Muscle of leg (tissue), 11 donors: Measurements from ENCODE around the gene SLC25A4. TPM values are rescaled to one million over a fixed set of nuclear protein-coding genes. Genes with fewer than 3 reads are reported as not detected.
A peak's percentile ranks its signal among the peaks of the same experiment; 100 is the strongest.

Experiments
- DNase-seq: peaks from one replicate; pipeline ENCODE4 v3.0.0; 2013
- H3K27ac ChIP-seq: one replicate; pipeline ENCODE4 v1.5.1; 2013; ENCODE audit warnings: mild to moderate bottlenecking, low read length, control low read depth
- H3K27me3 ChIP-seq: one replicate; pipeline ENCODE4 v1.6.1; 2013; ENCODE audit warnings: low read length; ENCODE audit not compliant: control insufficient read depth, insufficient read depth
- H3K36me3 ChIP-seq: one replicate; pipeline ENCODE4 v1.6.1; 2013; ENCODE audit warnings: low read length; ENCODE audit not compliant: control insufficient read depth, insufficient read depth
- H3K4me1 ChIP-seq: one replicate; pipeline ENCODE4 v1.6.1; 2013; ENCODE audit warnings: low read length; ENCODE audit not compliant: control insufficient read depth, insufficient read depth
- H3K4me3 ChIP-seq: one replicate; pipeline ENCODE4 v1.5.1; 2013; ENCODE audit warnings: low read length, control low read depth
- H3K9me3 ChIP-seq: replicated peaks from 2 replicates; pipeline ENCODE4 v1.6.1; 2013; ENCODE audit warnings: low read depth, low read length; ENCODE audit not compliant: control insufficient read depth
- WGBS: methylation state at CpG from one replicate; pipeline ENCODE4 v1.1.5; 2013; ENCODE audit warnings: missing lambda C conversion rate; ENCODE audit not compliant: insufficient coverage; 5-methylcytosine and 5-hydroxymethylcytosine counted together
- polyA plus RNA-seq, 8 donors: library from polyadenylated mRNA; unstranded; fragments of 120-200 nt; gene quantifications; one replicate each; pipeline versions ENCODE4 v1.2.1 to v1.2.3, GENCODE V29; 2013; ENCODE audit warnings: inconsistent platforms in 1 of 8, low replicate concordance in 1 of 8; ENCODE audit not compliant: insufficient read length in 8 of 8, insufficient read depth in 1 of 8
- total RNA-seq: library from RNA; stranded (reverse); fragments of 120-200 nt; gene quantifications from one replicate; pipeline ENCODE4 v1.2.4, GENCODE V29; 2013

SLC25A4 gene
- total and polyA plus RNA-seq, 9 donors: 61.0 to 158 (median 120) TPM

- Histone ChIP-seq H3K4me1 (no peaks in the 10 kb centered on the region), H3K27me3 (no peaks in the 10 kb centered on the region), H3K4me3 (no peak overlapping the region), H3K9me3 (no peaks in the 10 kb centered on the region), H3K27ac (no peak overlapping the region), H3K36me3 (peaks cover 13% of the 10 kb centered on the region)
- DNase-seq: peak; percentile 36
- 57% methylated on average over 1 of the region's 2 CpGs for WGBS
Measured at GRCh38 chr4:185165605-185166063, 22.6 kb downstream of the SLC25A4 start.

DNA sequence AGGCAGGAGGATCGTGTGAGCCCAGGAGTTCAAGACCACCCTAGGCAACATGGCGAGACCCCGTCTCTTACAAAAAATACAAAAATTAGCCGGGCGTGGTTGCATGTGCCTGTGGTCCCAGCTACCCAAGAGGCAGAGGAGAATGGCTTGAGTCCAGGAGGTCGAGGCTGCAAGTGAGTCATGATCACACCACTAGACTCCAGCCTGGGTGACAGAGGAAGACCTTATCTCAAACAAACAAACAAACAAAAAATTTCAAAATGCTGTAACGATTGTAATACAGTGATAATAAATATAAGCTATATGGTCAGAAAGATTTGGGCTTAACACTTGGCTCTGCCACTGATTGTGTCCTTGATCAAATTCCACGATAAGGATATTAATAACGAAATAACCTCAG, 24.2 kb downstream of the SLC25A4 start:
- peaks cover 11% of the 10 kb centered on the region for H3K36me3 ChIP-seq
- H3K9me3 ChIP-seq: no peaks in the 10 kb centered on the region
- H3K4me3 ChIP-seq: no peak overlapping the region
- DNase-seq: no peak
- H3K27ac ChIP-seq: no peak overlapping the region
- H3K4me1 ChIP-seq: no peaks in the 10 kb centered on the region
- H3K27me3 ChIP-seq: no peaks in the 10 kb centered on the region
- WGBS: 100% methylated on average over 1 of the region's 9 CpGs

GRCh38 chr4:185171373-185172071, 28.5 kb downstream of the SLC25A4 start:
- no peak overlapping the region for H3K4me3 ChIP-seq
- no peak overlapping the region for H3K27ac ChIP-seq
- no peaks in the 10 kb centered on the region for H3K9me3 ChIP-seq
- no peaks in the 10 kb centered on the region for H3K4me1 ChIP-seq
- DNase-seq: no peak
- H3K36me3 ChIP-seq: peaks cover 7% of the 10 kb centered on the region
- H3K27me3 ChIP-seq: no peaks in the 10 kb centered on the region
- WGBS: 86% methylated on average over 1 of the region's 2 CpGs

DNA sequence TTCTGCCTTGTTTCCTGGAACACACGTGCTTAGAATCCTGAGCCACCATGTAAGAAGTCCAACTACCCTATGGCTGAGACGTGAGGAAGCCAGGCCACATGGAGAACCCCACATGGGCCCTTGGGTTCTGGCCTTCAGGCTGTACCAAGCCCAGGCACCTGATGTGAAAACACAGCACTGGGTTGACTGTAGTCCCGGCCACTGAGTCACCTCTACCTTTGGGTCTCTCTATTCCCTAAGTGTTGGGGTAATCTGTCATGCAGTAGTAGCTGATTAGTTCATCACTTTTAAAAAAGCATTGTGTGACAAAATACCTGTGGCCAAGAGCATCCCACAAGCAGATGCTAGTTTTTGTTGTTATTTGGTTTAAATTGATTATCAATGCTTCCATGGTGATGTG, 36.4 kb downstream of the SLC25A4 start:
- 100% methylated on average over 1 of the region's 3 CpGs for WGBS
- Histone ChIP-seq H3K4me3 (no peak overlapping the region), H3K4me1 (no peaks in the 10 kb centered on the region), H3K9me3 (no peaks in the 10 kb centered on the region), H3K27me3 (no peaks in the 10 kb centered on the region), H3K36me3 (no peaks in the 10 kb centered on the region), H3K27ac (no peak overlapping the region)
- DNase-seq: no peak

DNA sequence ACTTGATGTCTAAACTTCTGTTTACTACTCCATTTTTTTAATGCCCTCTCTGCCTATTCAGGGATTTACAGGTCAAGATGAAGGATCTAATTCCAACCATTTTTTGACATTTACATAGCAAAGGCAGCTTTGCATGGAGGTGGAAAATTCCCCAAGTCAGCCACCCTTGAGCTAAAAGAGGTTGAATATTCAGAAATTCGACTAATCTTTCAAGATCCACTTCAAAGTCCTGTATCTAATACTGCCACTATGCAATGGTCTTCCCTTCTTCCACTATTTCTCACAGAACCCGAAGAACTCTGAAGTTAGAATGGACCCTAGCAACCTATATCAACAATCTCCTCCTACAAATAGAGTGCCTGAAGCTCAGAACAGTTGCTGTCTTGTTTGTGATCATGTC, 39.2 kb downstream of the SLC25A4 start:
- Histone ChIP-seq H3K27ac (no peak overlapping the region), H3K27me3 (no peaks in the 10 kb centered on the region), H3K4me1 (no peaks in the 10 kb centered on the region), H3K9me3 (no peaks in the 10 kb centered on the region), H3K4me3 (no peak overlapping the region), H3K36me3 (no peaks in the 10 kb centered on the region)
- no CpG with 5 or more reads among the region's 2 CpGs for WGBS
- no peak for DNase-seq

GRCh38 chr4:185183622-185184281, 40.7 kb downstream of the SLC25A4 start:
- 39% methylated on average over 3 of the region's 6 CpGs for WGBS
- peak; percentile 95 for DNase-seq
- Histone ChIP-seq H3K4me3 (no peak overlapping the region), H3K27me3 (no peaks in the 10 kb centered on the region), H3K36me3 (peaks cover under 1% of the 10 kb centered on the region), H3K4me1 (no peaks in the 10 kb centered on the region), H3K27ac (no peak overlapping the region), H3K9me3 (no peaks in the 10 kb centered on the region)

DNA sequence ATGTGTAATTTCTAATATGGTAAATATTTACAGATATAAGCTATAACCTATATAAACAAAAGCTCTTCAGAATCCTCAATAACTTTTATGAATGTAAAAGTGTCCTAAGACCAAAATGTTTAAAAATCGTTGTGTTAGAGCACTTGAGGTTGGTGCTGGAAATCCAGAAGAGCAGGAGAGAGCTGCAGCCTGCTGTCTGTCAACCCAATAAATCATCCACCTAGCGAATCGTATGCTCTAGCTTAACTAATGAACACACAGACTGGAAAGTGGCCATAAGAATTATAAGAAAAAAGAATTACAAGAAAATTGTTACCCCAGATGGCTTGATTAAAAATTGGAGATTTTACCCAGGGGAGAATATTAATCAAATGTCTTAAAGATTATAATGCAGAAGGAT, 43.7 kb downstream of the SLC25A4 start:
- no peak overlapping the region for H3K4me3 ChIP-seq
- peaks cover 3% of the 10 kb centered on the region for H3K36me3 ChIP-seq
- no peak for DNase-seq
- H3K27me3 ChIP-seq: no peaks in the 10 kb centered on the region
- no peaks in the 10 kb centered on the region for H3K4me1 ChIP-seq
- no peaks in the 10 kb centered on the region for H3K9me3 ChIP-seq
- no CpG with 5 or more reads among the region's 3 CpGs for WGBS
- H3K27ac ChIP-seq: no peak overlapping the region

DNA sequence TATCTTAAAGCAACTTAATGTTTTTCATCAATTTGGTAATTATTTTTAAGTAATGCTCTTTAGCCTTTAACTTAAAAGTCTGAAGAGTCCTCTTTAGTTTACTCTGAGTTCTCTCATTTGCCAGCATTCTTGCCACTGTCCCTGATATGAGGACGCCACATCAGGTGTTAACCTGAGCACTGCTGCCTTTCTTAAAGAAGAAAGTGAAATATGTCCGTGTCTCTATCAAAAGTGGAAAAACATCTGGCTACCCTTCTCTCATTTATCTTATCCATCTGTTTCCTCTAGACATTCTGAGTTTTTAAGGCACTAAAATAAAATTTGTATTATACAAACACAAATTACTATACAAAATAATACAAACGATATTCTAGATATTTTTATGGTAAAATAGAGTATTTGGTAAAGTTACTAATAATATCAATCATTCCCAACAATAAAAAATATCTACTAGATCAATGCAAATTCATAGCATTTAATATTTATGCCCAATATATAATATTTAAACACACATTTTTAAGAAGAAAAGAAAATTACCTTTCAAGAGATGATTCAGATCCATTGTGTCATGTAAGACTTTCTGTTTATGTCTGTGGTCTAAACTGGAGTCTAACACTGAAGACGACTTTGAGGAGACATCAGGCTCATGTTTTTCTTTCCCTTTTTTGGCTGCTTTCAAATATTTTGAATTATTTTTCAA, 46.7 kb downstream of the SLC25A4 start:
- no CpG with 5 or more reads among the region's 4 CpGs for WGBS
- DNase-seq: no peak
- H3K36me3 ChIP-seq: peaks cover 6% of the 10 kb centered on the region
- H3K9me3 ChIP-seq: no peaks in the 10 kb centered on the region
- H3K27ac ChIP-seq: no peak overlapping the region
- H3K4me3 ChIP-seq: no peak overlapping the region
- no peaks in the 10 kb centered on the region for H3K4me1 ChIP-seq
- no peaks in the 10 kb centered on the region for H3K27me3 ChIP-seq

- Histone ChIP-seq H3K27ac (no peak overlapping the region), H3K36me3 (peaks cover 6% of the 10 kb centered on the region), H3K4me3 (no peak overlapping the region), H3K4me1 (no peaks in the 10 kb centered on the region), H3K9me3 (no peaks in the 10 kb centered on the region), H3K27me3 (no peaks in the 10 kb centered on the region)
- no peak for DNase-seq
- WGBS: 100% methylated on average over 1 of the region's 6 CpGs
Measured at GRCh38 chr4:185190306-185190856, 47.3 kb downstream of the SLC25A4 start.

- WGBS: no CpG with 5 or more reads among the region's 1 CpG
- H3K27ac ChIP-seq: no peak overlapping the region
- no peaks in the 10 kb centered on the region for H3K27me3 ChIP-seq
- H3K4me3 ChIP-seq: no peak overlapping the region
- no peaks in the 10 kb centered on the region for H3K4me1 ChIP-seq
- DNase-seq: no peak
- H3K9me3 ChIP-seq: no peaks in the 10 kb centered on the region
- peaks cover 6% of the 10 kb centered on the region for H3K36me3 ChIP-seq
Measured at GRCh38 chr4:185192059-185192458, 49.0 kb downstream of the SLC25A4 start.
